HG02642 (cell line): ENCODE measurements around the gene SLC25A31.

Source experiments
- ATAC-seq: cut with Tn5 transposase; IDR thresholded peaks from one replicate; pipeline ENCODE4 v1.9.1; 2021; ENCODE audit warnings: mild to moderate bottlenecking; ENCODE audit not compliant: unreplicated experiment, poor library complexity

The SLC25A31 gene

GRCh38 chr4:127730142-127730913 is at the start of gene SLC25A31:
Gene SLC25A31, plus strand, starts transcription at chr4:127730400. Its CDS starts 146 bp downstream, at chr4:127730546.
- ATAC-seq: no peak

- no peak for ATAC-seq
These were observed 44.9 kb upstream of the SLC25A31 start for GRCh38 chr4:127685292-127685691.

GRCh38 chr4:127686658-127687057 is 43.5 kb upstream of the SLC25A31 start:
- no peak for ATAC-seq

- ATAC-seq: no peak
These were observed 42.6 kb upstream of the SLC25A31 start for GRCh38 chr4:127687580-127687979.

- ATAC-seq: peak; percentile 100
These were observed 31.4 kb upstream of the SLC25A31 start for GRCh38 chr4:127698789-127699200.

GRCh38 chr4:127708985-127709384 is 21.2 kb upstream of the SLC25A31 start:
- ATAC-seq: no peak

- no peak for ATAC-seq
These were observed 20.7 kb upstream of the SLC25A31 start for GRCh38 chr4:127709456-127709855.

GRCh38 chr4:127731406-127731805 is 1.2 kb downstream of the SLC25A31 start:
- no peak for ATAC-seq

GRCh38 chr4:127732623-127733328 is 2.6 kb downstream of the SLC25A31 start:
- ATAC-seq: peak; percentile 77

- ATAC-seq: no peak
These were observed 4.8 kb downstream of the SLC25A31 start for GRCh38 chr4:127734976-127735375.

- ATAC-seq: no peak
These were observed 7.1 kb downstream of the SLC25A31 start for GRCh38 chr4:127737295-127737694.

- no peak for ATAC-seq
These were observed 11.0 kb downstream of the SLC25A31 start for GRCh38 chr4:127741247-127741646.

GRCh38 chr4:127747883-127748282 is 17.7 kb downstream of the SLC25A31 start:
- ATAC-seq: no peak

GRCh38 chr4:127748957-127749356 is 18.8 kb downstream of the SLC25A31 start:
- no peak for ATAC-seq

GRCh38 chr4:127756906-127757305 is 26.7 kb downstream of the SLC25A31 start:
- no peak for ATAC-seq

- ATAC-seq: peak; percentile 62
These were observed 29.1 kb downstream of the SLC25A31 start for GRCh38 chr4:127759228-127759820.

GRCh38 chr4:127759893-127760292 is 29.7 kb downstream of the SLC25A31 start:
- ATAC-seq: no peak

- ATAC-seq: no peak
These were observed 41.5 kb downstream of the SLC25A31 start for GRCh38 chr4:127771535-127772275.

- ATAC-seq: no peak
These were observed 42.8 kb downstream of the SLC25A31 start for GRCh38 chr4:127772769-127773671.

GRCh38 chr4:127775843-127776242 is 45.6 kb downstream of the SLC25A31 start:
- no peak for ATAC-seq
